Stimulated activated CD8-positive, alpha-beta memory T cell treated with anti-CD3 and anti-CD28 coated beads, Interleukin-7, amount 100 ng/mL, for 4 hours (primary cell): ENCODE results near the gene MYO7B.

Source experiments
- DNase-seq, 2 donors: peaks; one replicate each; pipeline ENCODE4 v3.0.0-alpha.2; 2020; ENCODE audit warnings: low read depth in 2 of 2

Gene MYO7B

GRCh38 chr2:127572841-127573240 lies 37.4 kb downstream of the MYO7B start:
- no peak for DNase-seq

DNA sequence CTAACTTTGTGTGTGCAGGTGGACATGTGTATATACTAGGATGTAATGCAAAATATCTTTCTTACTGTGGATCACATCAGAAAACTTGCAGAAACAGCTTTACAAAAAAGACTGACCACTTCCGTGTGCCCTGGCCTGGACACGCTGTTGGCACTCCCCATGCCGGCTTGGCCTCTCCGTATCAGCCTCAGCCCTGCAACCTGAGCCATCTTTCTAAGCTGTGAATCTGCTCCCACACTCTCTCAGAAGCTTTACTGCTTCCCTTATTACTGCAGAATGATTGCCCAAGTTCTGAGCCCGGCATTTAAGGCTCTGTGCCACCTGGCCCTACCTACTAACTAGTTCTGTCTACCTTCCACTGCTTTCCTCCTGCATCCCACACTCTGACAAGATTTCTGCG lies 37.8 kb downstream of the MYO7B start:
- no peak for DNase-seq

GRCh38 chr2:127573771-127574170 lies 38.3 kb downstream of the MYO7B start:
- no peak for DNase-seq

DNA sequence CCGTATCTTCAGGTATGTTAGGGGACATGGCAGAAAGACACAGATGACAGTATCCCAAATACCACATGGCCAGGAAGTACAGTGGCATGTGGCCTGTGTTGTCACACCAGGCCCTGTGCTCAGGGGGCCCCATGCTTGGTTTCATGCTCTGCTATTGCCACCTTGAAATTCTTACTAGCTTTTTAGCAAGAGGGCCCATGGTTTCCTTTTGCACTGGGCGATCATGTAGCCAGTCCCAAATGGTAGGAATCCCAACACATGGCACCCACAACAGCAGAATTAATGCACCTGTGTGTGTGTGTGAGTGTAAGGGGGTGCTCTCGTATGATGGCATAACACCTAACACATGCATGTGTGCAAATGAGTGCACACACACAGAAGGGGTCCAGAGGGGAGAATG lies 39.2 kb downstream of the MYO7B start:
- DNase-seq, result no peak

DNA sequence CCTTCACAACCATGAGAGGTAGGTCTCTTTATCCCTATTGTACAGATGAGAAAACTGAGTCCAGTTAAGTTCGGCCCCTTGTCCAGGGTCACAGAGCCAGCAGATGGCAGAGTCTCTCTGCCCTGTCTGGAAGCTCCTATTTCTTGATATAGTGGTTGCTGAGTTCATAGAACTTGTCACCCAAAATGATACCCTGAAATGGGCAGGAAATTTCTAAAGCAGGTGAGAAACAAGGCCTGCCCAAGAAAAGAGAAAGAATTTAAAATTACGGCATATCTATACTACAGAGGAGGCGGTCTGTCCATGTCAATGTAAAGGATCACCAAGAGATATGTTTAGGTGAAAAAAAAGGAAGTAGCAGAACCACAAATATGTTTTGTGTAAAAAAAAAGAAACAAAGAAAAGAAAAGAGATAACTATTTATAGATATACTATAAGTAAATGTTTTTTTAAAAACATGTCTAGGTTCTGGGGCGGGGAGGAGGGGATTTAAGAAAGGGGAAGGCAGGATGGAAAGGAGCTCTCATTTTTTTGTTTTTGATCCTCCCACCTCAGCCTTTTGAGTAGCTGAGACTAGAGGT lies 39.8 kb downstream of the MYO7B start:
- no peak for DNase-seq

- no peak for DNase-seq
Measured at GRCh38 chr2:127575941-127576432, 40.5 kb downstream of the MYO7B start.

- DNase-seq, result no peak
Measured at GRCh38 chr2:127576433-127577207, 41.1 kb downstream of the MYO7B start.

- DNase-seq, result no peak
Measured at GRCh38 chr2:127577208-127577475, 41.7 kb downstream of the MYO7B start.

GRCh38 chr2:127577503-127577902 lies 42.0 kb downstream of the MYO7B start:
- DNase-seq, result no peak

GRCh38 chr2:127577973-127578372 lies 42.5 kb downstream of the MYO7B start:
- DNase-seq, result no peak

GRCh38 chr2:127578411-127578810 lies 42.9 kb downstream of the MYO7B start:
- no peak for DNase-seq

DNA sequence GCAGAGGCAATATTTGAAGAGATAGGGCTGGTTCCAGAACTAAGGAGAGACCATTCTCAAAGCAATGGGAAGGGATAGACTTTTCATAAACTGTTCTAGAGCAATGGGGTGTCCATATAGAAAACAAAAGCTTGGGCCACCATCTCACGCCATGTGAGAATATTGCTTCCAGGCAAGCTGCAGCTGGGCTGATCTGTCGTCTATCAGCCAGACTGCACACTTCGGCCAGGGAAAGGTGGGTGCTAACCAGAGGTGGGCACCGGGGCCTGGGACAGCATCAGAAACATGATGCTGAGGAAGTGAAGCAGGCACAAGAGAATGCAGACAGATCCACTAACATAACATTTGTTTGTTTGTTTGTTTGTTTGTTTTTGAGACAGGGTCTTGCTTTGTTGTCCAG lies 43.7 kb downstream of the MYO7B start:
- no peak for DNase-seq

DNA sequence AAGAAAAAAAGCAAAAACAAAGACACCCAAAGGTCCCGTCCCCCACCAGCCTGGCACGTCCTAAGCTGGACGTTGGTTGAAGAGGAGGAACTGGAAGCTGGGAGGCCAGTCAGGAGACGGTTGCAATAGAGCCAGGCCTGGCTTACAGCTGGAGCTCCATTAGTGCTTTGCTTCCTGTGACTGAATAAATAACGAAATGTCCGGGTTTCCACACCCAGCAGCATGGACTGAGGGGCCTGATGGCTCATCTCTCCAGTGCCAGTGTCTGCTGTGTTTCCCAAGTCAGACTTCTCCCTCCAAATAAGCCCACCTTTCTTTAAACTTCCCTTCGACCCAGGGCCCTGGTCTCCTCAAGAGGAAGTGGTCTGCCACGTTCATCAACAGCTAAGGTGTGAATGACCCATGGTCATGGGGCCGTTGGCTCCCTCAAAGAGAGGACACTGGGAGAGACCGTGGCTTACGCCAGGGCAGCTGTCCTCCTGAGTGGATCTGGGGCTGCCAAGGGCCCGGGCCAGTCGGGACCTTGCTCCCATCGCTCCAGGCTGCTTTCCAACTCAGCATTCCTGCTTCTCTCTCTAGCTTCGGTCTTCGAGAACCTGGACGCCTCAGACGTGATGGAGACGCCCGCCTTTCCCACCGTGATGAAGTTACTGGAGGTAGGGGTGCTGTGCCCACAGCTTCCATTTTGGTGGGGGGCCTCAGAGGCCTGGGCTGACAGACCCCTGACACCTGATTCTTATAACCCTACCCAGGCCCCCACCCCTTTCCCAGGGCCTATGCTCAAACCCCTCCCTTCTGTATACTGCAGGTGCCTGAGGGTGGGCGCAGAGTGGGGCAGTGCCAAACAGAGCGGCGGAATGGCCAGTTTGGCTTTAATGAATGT lies 44.9 kb downstream of the MYO7B start:
- no peak for DNase-seq

- no peak for DNase-seq
Measured at GRCh38 chr2:127581050-127581345, 45.5 kb downstream of the MYO7B start.

DNA sequence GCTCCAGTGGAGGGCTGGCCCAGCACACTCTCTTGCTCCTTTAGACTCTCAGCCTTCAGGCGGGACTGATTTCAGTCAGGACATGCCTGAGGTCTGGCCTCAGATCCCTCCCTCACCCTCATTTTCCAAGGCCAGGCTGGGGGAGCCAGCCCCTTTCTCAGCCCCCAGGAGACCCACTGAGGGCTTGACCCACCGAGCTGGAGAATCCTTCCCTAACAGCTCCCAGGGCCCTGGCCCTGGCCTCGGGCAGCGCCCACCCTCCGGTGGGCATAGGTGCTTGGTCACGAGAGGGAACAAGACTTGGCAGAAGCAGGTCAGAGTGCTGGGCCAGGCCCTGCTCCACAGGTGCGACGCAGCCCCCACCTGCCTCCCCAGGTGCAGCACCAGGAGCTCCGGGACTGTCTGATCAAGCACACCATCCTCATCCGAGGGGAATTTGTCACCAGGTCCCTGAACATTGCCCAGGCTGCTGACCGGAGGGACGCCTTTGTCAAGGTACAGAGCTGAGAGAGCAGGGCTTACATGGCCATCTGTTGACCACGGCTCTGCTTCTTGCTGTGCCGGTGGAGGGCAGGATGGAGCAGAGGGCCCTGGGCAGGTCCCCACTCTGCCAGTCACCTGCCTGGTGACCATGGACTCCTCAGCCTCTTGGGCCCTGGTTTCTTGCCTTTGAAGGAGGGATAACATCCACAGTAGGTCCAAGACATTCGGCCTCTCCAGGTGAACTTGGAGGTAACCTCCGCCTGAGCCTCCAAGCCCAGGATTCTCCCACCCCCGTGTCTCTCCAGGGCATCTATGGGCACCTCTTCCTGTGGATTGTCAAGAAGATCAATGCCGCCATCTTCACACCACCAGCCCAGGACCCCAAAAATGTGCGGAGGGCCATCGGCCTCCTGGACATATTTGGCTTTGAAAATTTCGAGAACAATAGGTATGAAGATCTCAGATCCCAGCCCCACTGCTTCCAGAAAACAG lies 46.3 kb downstream of the MYO7B start:
- DNase-seq, result no peak

GRCh38 chr2:127582863-127583861 lies 47.7 kb downstream of the MYO7B start:
- no peak for DNase-seq

- DNase-seq, result no peak
Measured at GRCh38 chr2:127584047-127584446, 48.6 kb downstream of the MYO7B start.

- no peak for DNase-seq
Measured at GRCh38 chr2:127584516-127585033, 49.1 kb downstream of the MYO7B start.

- DNase-seq, result no peak
Measured at GRCh38 chr2:127585270-127585807, 49.9 kb downstream of the MYO7B start.

GRCh38 chr2:127586136-127586535 lies 50.7 kb downstream of the MYO7B start:
- no peak for DNase-seq
